Mesothelial cell of epicardium (in vitro differentiated cells): ENCODE measurements around the gene AKAP8L. TPM values are rescaled to one million over a fixed set of nuclear protein-coding genes. Genes with fewer than 3 reads are reported as not detected.

ENCODE experiments used
- DNase-seq, 2 experiments: peaks; one replicate each; pipeline ENCODE4 v3.0.0; 2021; ENCODE audit warnings: low spot score in 2 of 2; ENCODE audit not compliant: unreplicated experiment in 2 of 2
- H3K27ac Mint-ChIP-seq: 2 replicates; pipeline ENCODE4 v1.8.0; 2021; ENCODE audit warnings: mixed read lengths
- H3K27me3 Mint-ChIP-seq: 2 replicates; pipeline ENCODE4 v1.8.0; 2021; ENCODE audit warnings: low read depth, mixed read lengths
- H3K36me3 Mint-ChIP-seq: 2 replicates; pipeline ENCODE4 v1.8.0; 2021; ENCODE audit warnings: mixed read lengths
- H3K4me1 Mint-ChIP-seq: 2 replicates; pipeline ENCODE4 v1.8.0; 2021; ENCODE audit warnings: mixed read lengths
- H3K4me3 Mint-ChIP-seq: 2 replicates; pipeline ENCODE4 v1.8.0; 2021; ENCODE audit warnings: mild to moderate bottlenecking, moderate library complexity, mixed read lengths
- H3K9me3 Mint-ChIP-seq: 2 replicates; pipeline ENCODE4 v1.8.0; 2021; ENCODE audit warnings: mixed read lengths
- CTCF ChIP-seq: fragments of 200-600 bp; sonication (generic); IDR thresholded peaks from one replicate; pipeline ENCODE4 v1.5.0; 2021; ENCODE audit warnings: antibody characterized with exemption; ENCODE audit not compliant: unreplicated experiment
- total RNA-seq: library from RNA; stranded (reverse); gene quantifications from 3 replicates; pipeline ENCODE4 v1.2.1, GENCODE V29; 2021

AKAP8L gene
- total RNA-seq, 1 donor from 2014 or later: 254 TPM

- H3K27me3 Mint-ChIP-seq: peaks cover 88% of the 10 kb centered on the region
Observed at GRCh38 chr19:15455996-15456395, 37.2 kb upstream of the AKAP8L start.

DNA sequence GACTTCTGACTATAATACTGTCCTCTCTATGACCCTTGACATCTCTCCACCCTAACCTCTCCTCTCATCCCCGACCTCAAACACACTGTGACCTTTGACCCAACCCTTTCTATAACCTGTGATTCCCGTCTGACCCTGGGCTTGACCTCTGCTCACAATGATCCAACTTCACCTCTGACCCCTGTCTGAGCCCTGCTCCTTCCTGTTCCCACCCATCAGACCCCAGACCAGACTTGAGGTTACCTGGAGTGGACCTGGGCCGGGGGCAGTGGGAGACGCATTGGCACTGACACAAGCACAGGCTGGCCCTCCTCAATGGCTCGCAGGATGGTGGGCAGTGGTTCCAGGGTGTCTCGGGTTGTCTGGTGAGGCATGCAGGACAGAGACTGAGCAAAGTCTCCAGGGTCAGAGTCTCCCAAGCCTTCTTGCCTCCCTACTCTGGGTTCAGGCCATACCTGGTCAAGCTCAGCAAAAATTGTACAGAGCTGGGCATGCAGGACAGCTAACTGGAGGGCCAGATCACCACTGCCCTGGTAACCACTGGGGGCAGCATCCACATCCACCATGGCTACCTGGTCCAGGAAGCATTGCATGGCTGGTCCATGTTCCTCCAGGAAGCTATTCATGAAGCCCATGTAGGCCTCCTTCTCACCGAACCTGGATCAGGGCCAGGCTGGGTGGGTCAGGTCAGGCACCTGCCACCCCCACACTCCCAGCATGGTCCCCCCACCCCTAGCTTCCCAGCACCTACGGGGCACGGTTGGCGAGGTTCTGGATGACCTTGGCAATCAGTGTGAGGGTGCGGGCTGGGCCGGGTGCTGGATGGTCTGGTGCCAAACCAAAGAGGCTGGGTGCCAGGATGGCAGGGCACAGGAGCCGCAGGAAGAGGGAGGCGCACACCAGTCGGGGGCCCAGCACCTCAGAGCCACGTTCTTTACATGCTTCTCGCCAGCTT is 35.4 kb upstream of the AKAP8L start:
- no peak for DNase-seq
- Mint-ChIP-seq H3K27ac (no peak overlapping the region), H3K4me3 (no peak overlapping the region), H3K9me3 (no peaks in the 10 kb centered on the region), H3K4me1 (peaks cover 12% of the 10 kb centered on the region), H3K27me3 (peaks cover 74% of the 10 kb centered on the region), H3K36me3 (no peaks in the 10 kb centered on the region)
- no peak for TF ChIP-seq CTCF

More at GRCh38 chr19:15455996-15456395, 37.2 kb upstream of the AKAP8L start:
- no peaks in the 10 kb centered on the region for H3K36me3 Mint-ChIP-seq
- no peaks in the 10 kb centered on the region for H3K9me3 Mint-ChIP-seq
- peaks cover 10% of the 10 kb centered on the region for H3K4me1 Mint-ChIP-seq
- H3K27ac Mint-ChIP-seq: no peak overlapping the region
- TF ChIP-seq CTCF: no peak
- no peak overlapping the region for H3K4me3 Mint-ChIP-seq
- DNase-seq: no peak

GRCh38 chr19:15453091-15453578 is 34.3 kb upstream of the AKAP8L start:
- no peak overlapping the region for H3K27ac Mint-ChIP-seq
- H3K4me3 Mint-ChIP-seq: peak overlapping the region; percentile 40
- H3K27me3 Mint-ChIP-seq: peaks cover 67% of the 10 kb centered on the region
- H3K4me1 Mint-ChIP-seq: peaks cover 18% of the 10 kb centered on the region
- H3K9me3 Mint-ChIP-seq: no peaks in the 10 kb centered on the region
- no peak for DNase-seq
- no peaks in the 10 kb centered on the region for H3K36me3 Mint-ChIP-seq
- TF ChIP-seq CTCF: no peak

DNA sequence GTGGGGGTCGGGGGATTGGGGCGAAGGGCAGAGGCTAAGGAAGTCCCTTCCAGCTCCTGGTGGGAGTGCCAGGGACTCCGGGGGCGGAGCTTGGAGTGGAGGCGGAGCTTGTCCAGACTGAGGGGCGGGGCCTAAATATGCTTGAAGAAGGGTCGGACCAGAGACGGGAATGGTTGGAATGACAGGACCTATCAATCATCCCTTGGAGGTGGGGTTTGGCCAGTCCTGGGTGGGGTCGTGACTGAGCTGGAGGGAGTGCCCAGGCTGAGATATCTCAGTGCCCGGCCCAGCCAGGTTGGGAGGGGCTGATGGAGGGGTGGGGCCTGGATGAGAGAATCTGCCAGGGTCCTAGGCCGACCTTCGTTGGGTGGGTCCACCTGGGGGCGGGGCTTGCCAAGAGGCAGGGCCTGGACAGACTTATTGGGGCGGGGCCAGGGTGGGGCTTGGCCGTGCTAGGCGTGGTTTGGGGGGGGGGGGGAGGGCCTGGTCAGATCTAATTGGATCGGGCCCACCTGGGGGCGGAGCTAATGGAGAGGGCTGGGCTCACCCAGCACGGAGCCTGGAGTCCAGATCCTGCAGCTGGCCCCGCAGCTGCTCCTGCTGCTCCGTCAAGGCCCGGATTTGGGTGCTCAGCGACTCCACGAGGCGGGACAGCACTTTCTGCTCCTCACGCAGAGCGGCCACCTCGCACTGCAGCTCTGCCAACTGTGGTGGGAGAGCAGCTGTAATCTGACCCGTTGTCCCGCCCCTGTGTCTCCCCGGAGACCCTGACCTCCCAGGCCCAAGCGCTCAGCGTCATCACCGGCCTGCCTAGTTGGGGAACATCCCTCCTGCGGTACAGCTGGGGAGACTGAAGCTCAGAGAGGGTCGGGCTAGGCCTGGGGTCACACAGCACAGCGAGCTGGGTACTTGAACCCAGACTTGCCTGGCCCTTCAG is 33.6 kb upstream of the AKAP8L start:
- Mint-ChIP-seq H3K9me3 (no peaks in the 10 kb centered on the region), H3K4me3 (peak overlapping the region; percentile 40), H3K36me3 (peaks cover 1% of the 10 kb centered on the region), H3K4me1 (peaks cover 18% of the 10 kb centered on the region), H3K27me3 (peaks cover 61% of the 10 kb centered on the region), H3K27ac (no peak overlapping the region)
- TF ChIP-seq CTCF: no peak
- peak in 1 of 2 experiments; percentile 67 for DNase-seq

DNA sequence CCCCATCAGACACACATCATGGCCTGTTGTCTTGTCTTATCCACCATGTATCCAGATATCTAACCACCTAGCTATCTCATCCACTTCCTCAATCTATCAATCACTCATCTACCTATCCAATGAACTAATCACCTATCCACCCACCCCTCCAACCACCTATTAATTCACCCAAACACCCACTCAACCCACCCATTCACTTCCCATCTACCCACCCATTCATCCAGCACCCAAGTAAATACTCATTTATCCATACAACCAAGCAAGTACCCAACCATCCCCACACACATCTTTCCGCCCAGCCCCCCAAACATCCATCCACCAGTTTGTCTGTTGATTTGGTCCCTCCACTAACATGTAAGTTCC is 31.7 kb upstream of the AKAP8L start:
- Mint-ChIP-seq H3K27ac (peak overlapping the region; percentile 68), H3K4me1 (peaks cover 18% of the 10 kb centered on the region), H3K9me3 (no peaks in the 10 kb centered on the region), H3K27me3 (peaks cover 44% of the 10 kb centered on the region), H3K4me3 (peak overlapping the region; percentile 77), H3K36me3 (peaks cover 4% of the 10 kb centered on the region)
- TF ChIP-seq CTCF: no peak
- no peak for DNase-seq
